HEK293T (cell line): ENCODE results near the gene ICA1.
"Not testable (repeated sequence)": the region's sequence is repeated elsewhere in the genome, so short reads cannot be mapped to it uniquely, and the experiment has no call there.

Experiments used
- CTCF ChIA-PET: fragments of 350-600 bp; formaldehyde crosslinking; extraction: SDS; loops from one replicate; lab custom pipeline; 2021; ENCODE audit warnings: antibody characterized with exemption, inconsistent platforms; lab: Yijun Ruan, JAX
- POLR2A ChIA-PET: fragments of 350-600 bp; formaldehyde crosslinking; extraction: SDS; loops from one replicate; lab custom pipeline; 2020; ENCODE audit warnings: antibody characterized with exemption, inconsistent platforms; lab: Yijun Ruan, JAX
- DNase-seq: peaks from one replicate; pipeline ENCODE4 v3.0.0; 2012; ENCODE audit warnings: mixed read lengths; ENCODE audit errors: extremely low spot score
- ARNT ChIP-seq: fragments of 450-650 bp; IDR thresholded peaks from 2 replicates; pipeline ENCODE4 v1.6.1; 2017; ENCODE audit warnings: mild to moderate bottlenecking
- CTBP1 ChIP-seq: fragments of 450-650 bp; IDR thresholded peaks from 2 replicates; pipeline ENCODE4 v1.6.1; 2016; ENCODE audit warnings: borderline replicate concordance
- ELF4 ChIP-seq: fragments of 450-650 bp; IDR thresholded peaks from 2 replicates; pipeline ENCODE4 v1.6.1; 2017; ENCODE audit warnings: antibody characterized with exemption
- FOXA1 ChIP-seq: fragments of 450-650 bp; IDR thresholded peaks from 2 replicates; pipeline ENCODE4 v1.6.1; 2016; ENCODE audit warnings: mild to moderate bottlenecking
- FOXK2 ChIP-seq: fragments of 450-650 bp; IDR thresholded peaks from 2 replicates; pipeline ENCODE4 v1.6.1; 2016; ENCODE audit warnings: mild to moderate bottlenecking
- FOXM1 ChIP-seq: fragments of 450-650 bp; IDR thresholded peaks from 2 replicates; pipeline ENCODE4 v1.6.1; 2017; ENCODE audit warnings: mild to moderate bottlenecking, borderline replicate concordance
- HDGF ChIP-seq: fragments of 450-650 bp; IDR thresholded peaks from 2 replicates; pipeline ENCODE4 v1.6.1; 2017; ENCODE audit warnings: antibody characterized with exemption, borderline replicate concordance
- L3MBTL2 ChIP-seq: fragments of 450-650 bp; conservative IDR thresholded peaks from 2 replicates; pipeline ENCODE4 v1.6.1; 2016; ENCODE audit warnings: mild to moderate bottlenecking
- LEF1 ChIP-seq: fragments of 450-650 bp; IDR thresholded peaks from 2 replicates; pipeline ENCODE4 v1.6.1; 2017; ENCODE audit warnings: mild to moderate bottlenecking, borderline replicate concordance
- NFRKB ChIP-seq: fragments of 450-650 bp; IDR thresholded peaks from 2 replicates; pipeline ENCODE4 v1.6.1; 2016; ENCODE audit warnings: mild to moderate bottlenecking, moderate library complexity
- SP1 ChIP-seq: fragments of 450-650 bp; IDR thresholded peaks from 2 replicates; pipeline ENCODE4 v1.6.1; 2017
- SUZ12 ChIP-seq: fragments of 450-650 bp; IDR thresholded peaks from 2 replicates; pipeline ENCODE4 v1.6.1; 2016; ENCODE audit warnings: mild to moderate bottlenecking
- TARDBP ChIP-seq: fragments of 450-650 bp; IDR thresholded peaks from 2 replicates; pipeline ENCODE4 v1.6.1; 2016
- ZNF384 ChIP-seq: fragments of 450-650 bp; IDR thresholded peaks from 2 replicates; pipeline ENCODE4 v1.6.1; 2016
- TF ChIP-seq, protein P1 (sequence below): fragments of 450-650 bp; IDR thresholded peaks from 2 replicates; pipeline ENCODE4 v1.6.1; 2016

Gene ICA1

GRCh38 chr7:8261711-8262695 lies at the start of gene ICA1:
TSS of gene ICA1 (minus strand) at chr7:8262167. CDS start at chr7:8235926, 26,241 bp downstream.
- DNase-seq, result peak; percentile 77
- CTCF ChIA-PET, result interaction anchor here (1.3 kb wide), 1 partner anchor 34 kb away, joined by 3 read pairs; no protein-coding TSS in a partner anchor
- POLR2A ChIA-PET, result interaction anchor here (1.0 to 1.5 kb wide), 5 partner anchors 9 to 47 kb away, joined by 3 to 5 read pairs (median 4); no protein-coding TSS in a partner anchor
- TF ChIP-seq TARDBP (no peak), L3MBTL2 (peak; percentile 68), LEF1 (no peak), FOXM1 (no peak), ELF4 (no peak)
- TF ChIP-seq, protein P1, sequence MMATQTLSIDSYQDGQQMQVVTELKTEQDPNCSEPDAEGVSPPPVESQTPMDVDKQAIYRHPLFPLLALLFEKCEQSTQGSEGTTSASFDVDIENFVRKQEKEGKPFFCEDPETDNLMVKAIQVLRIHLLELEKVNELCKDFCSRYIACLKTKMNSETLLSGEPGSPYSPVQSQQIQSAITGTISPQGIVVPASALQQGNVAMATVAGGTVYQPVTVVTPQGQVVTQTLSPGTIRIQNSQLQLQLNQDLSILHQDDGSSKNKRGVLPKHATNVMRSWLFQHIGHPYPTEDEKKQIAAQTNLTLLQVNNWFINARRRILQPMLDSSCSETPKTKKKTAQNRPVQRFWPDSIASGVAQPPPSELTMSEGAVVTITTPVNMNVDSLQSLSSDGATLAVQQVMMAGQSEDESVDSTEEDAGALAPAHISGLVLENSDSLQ, result no peak

DNA sequence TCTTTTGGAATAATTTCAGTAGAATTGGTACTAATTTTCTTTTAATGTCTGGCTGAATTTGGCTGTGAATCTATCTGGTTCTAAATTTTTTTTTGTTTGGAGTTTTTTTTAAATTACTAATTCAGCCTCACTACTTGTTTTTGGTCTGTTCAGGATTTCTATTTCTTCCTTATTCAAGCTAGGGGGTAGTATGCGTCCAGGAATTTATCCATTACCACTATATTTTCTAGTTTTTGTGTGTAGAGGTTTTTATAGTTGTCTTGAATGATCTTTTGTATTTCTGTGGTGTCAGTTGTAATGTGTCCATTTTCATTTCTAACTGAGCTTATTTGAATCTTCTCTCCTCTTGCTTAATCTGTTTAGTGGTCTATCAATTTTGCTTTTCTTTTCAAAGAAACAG lies 48.9 kb upstream of the ICA1 start:
- ChIA-PET CTCF (no interaction called here), POLR2A (no interaction called here)
- TF ChIP-seq LEF1 (no peak), FOXA1 (no peak), FOXK2 (no peak), NFRKB (no peak), ELF4 (no peak), L3MBTL2 (no peak)
- DNase-seq, result no peak

DNA sequence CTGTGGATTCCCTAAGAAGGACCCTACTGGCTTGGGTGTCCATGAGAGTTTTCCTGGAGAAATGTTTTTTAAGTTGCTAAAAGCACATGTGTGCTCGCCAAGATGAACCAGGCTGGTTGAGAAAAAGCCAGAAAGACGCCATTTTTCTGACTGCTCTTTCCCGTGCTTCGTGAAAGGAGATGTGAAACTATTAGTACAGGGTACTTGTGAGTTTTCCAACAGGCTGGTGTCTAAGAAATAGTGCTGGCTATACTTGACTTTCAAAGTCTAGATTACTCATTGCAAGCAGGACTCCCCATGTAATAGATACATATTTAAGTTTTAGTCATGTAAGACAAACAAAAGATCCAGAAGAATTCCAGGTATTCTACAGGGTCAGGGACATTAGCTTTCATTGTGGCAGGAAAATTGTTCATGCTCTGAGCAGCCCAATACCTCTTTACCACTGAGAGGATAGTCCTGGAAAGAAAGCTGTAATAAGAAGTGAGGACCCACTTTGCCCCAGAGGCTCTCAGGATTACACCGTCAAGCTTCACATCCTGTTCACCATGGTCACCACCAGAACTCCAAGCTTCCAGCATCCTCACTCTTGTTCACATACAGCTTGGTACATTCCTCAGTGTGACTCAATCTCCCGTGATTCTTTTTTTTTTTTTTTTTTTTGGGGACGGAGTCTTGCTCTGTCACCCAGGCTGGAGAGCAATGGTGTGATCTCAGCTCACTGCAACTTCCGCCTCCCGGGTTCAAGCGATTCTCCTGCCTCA lies 43.8 kb upstream of the ICA1 start:
- no peak for DNase-seq
- TF ChIP-seq NFRKB (no peak), TARDBP (no peak), HDGF (no peak), FOXK2 (no peak), FOXA1 (no peak), L3MBTL2 (no peak), SUZ12 (no peak), ELF4 (no peak), ARNT (no peak), FOXM1 (no peak), LEF1 (no peak), SP1 (no peak)
- TF ChIP-seq, protein P1, result no peak
- POLR2A ChIA-PET, result no interaction called here
- CTCF ChIA-PET, result no interaction called here

- TF ChIP-seq ELF4, result no peak
- no peak for TF ChIP-seq ARNT
- no peak for TF ChIP-seq FOXM1
- ChIA-PET CTCF (no interaction called here), POLR2A (no interaction called here)
- no peak for DNase-seq
Observed at GRCh38 chr7:8305104-8305503, 43.1 kb upstream of the ICA1 start.

DNA sequence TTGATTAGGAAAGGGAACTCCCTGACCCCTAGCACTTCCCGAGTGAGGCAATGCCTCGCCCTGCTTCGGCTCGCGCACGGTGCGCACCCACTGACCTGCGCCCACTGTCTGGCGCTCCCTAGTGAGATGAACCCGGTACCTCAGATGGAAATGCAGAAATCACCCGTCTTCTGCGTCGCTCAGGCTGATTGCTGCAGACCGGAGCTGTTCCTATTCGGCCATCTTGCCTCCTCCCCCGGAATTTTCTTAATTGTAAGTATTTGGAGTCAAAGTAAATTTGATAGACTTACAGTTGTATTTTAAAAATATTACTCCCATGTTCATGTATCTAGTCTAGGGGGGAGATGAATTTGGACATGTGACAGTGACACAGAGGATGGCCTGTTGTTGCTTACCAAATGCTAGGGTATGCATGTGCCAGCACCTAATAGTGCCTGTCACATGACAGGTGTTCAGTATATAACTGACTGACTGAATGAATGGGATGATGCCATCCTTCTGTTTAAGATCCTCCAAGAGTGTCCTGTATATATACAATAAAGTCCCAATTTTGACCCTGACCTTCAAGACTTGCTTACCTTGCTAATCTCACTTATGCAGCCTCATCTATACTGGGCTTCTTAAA lies 42.0 kb upstream of the ICA1 start:
- peak; percentile 34 for DNase-seq
- TF ChIP-seq ZNF384 (no peak), FOXM1 (no peak), L3MBTL2 (peak; percentile 93)
- TF ChIP-seq, protein P1, result peak; percentile 55
- ChIA-PET CTCF (no interaction called here), POLR2A (interaction anchor here (1.0 kb wide), 1 partner anchor 41 kb away, joined by 3 read pairs; no protein-coding TSS in a partner anchor)

GRCh38 chr7:8297023-8297422 lies 35.1 kb upstream of the ICA1 start:
- DNase-seq, POLR2A ChIA-PET: not testable (repeated sequence)
- CTCF ChIA-PET, result interaction anchor here (1.4 to 1.7 kb wide), 2 partner anchors 9 to 616 kb away, joined by 4 read pairs; no protein-coding TSS in a partner anchor

DNA sequence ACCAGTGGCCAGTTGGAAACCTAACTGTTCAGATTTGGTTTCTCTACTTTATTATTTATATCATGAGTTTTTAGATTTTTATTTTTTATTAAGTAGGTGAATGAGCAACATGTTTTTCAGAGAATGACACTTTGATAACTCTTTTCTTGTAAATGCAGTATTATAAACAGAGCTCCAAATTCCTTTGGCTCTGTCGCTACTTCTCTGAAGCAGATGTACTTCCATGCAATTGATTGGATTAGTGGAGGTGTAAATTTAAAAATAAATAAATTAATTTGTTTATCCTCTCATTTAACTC lies 34.3 kb upstream of the ICA1 start:
- DNase-seq, result no peak
- ChIA-PET POLR2A (interaction anchor here (0.6 to 0.7 kb wide), 2 partner anchors 615 to 656 kb away, joined by 3 read pairs; partner anchors contain the start of gene UMAD1), CTCF (interaction anchor here (1.3 to 1.7 kb wide), 3 partner anchors 9 to 615 kb away, joined by 3 to 4 read pairs (median 4); no protein-coding TSS in a partner anchor)
- TF ChIP-seq FOXK2 (no peak), ELF4 (no peak), SUZ12 (no peak), ARNT (no peak), TARDBP (no peak), FOXM1 (no peak), CTBP1 (no peak)
